H7 (cell line): ENCODE measurements around the gene GPR18. TPM values are rescaled to one million over a fixed set of nuclear protein-coding genes. Genes with fewer than 3 reads are reported as not detected.
A peak's percentile ranks its signal among the peaks of the same experiment; 100 is the strongest.
"Not testable (repeated sequence)": the region's sequence is repeated elsewhere in the genome, so short reads cannot be mapped to it uniquely, and the experiment has no call there.

ENCODE experiments used
- DNase-seq: peaks from one replicate; pipeline ENCODE4 v3.0.0; 2012
- H3K27me3 ChIP-seq: 2 replicates; pipeline ENCODE4 v1.6.0; 2011; ENCODE audit warnings: mild to moderate bottlenecking, low read length; ENCODE audit not compliant: control insufficient read depth, insufficient read depth
- H3K36me3 ChIP-seq: replicated peaks from 2 replicates; pipeline ENCODE4 v1.5.1; 2011; ENCODE audit warnings: low read length; ENCODE audit not compliant: control insufficient read depth, insufficient read depth
- H3K4me3 ChIP-seq: 2 replicates; pipeline ENCODE4 v1.5.1; 2011; ENCODE audit warnings: low read depth, mild to moderate bottlenecking, control low read depth, low read length, moderate library complexity; ENCODE audit not compliant: insufficient read depth
- total RNA-seq: library from RNA; depleted of rRNA; stranded (reverse); fragments of >200 nt; shearing (Covaris generic); gene quantifications from 2 replicates; pipeline ENCODE4 v1.2.3, GENCODE V29; 2014

Gene GPR18
- total RNA-seq, 1 experiment from 2014 or later: 0.10 TPM

GRCh38 chr13:99221567-99222239 is 36.5 kb downstream of the GPR18 start:
- no peaks in the 10 kb centered on the region for H3K27me3 ChIP-seq
- H3K36me3 ChIP-seq: no peaks in the 10 kb centered on the region
- no peak overlapping the region for H3K4me3 ChIP-seq
- DNase-seq: no peak

DNA sequence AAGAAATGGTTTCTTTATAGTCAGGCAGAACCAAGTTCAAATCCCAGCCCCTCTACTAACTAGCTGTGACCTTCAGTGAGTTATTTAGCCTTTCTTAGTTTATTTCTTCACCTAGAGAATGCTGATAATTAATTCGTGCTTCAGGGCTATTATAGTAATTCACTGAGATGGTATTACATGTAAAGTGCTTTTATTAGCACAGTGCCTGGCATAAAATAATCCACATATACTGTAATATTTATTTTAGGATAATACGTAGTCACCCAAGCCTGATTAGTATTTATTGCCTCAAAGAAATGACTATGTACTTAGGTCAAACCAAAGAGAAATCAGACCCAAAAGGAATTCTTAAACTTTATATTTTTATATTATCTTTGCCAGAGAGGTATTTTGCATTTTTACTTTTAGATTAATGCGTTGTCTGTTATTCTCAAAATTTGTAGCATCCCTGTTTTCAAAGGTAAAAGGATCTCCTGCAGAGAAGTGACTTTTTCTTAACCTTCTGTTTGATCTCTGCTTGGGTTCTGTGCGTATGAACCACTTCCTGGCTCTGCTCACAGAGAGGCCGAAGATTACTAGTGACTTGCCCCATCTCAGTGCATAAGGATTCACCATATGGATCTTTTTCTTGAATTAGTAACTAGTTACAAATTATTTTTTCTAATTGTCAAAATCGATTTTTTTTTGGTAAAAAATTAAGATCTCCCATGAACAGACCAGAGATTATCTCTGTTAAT is 37.8 kb downstream of the GPR18 start:
- H3K27me3 ChIP-seq: no peaks in the 10 kb centered on the region
- no peak overlapping the region for H3K4me3 ChIP-seq
- H3K36me3 ChIP-seq: no peaks in the 10 kb centered on the region
- no peak for DNase-seq

DNA sequence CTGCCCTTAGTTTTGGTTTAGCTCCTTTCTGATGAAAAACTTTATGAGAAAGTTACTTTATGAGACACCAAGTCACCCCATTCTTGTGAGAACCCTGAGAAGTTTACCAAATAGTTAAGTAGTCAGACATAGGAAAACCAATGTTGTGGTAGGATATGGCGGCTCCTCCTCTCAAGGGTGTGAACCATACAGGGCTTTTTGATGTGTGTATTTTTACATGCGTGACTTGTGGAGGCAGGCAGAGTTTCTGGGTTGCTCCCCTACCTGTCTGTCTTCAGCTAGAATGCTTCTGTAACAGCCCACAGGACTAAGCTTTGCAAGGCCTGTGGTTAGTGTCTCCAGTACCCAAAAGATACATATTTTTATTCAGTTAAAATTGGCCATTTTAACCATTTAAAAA is 39.2 kb downstream of the GPR18 start:
- no peak for DNase-seq
- H3K36me3 ChIP-seq: no peaks in the 10 kb centered on the region
- no peaks in the 10 kb centered on the region for H3K27me3 ChIP-seq
- no peak overlapping the region for H3K4me3 ChIP-seq

DNA sequence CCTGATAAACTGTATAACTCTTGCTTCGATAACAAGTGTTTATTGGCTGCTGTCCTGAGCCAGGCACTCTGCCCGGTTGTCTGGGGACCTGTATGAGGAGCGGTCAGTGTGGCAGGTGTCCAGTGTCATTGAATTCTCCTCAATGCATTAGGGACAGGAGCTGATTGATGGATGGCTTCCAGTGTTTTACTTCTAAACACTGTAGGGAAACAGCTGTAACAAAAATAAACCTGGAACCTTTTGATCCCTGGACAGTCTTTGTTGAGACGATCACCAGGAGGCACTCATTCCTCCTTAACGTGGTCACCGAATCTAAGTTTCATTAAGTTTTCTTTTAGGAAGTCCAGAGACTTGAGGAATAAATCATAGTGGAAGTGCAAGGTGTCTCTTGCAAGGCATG is 39.6 kb downstream of the GPR18 start:
- Histone ChIP-seq H3K4me3 (no peak overlapping the region), H3K36me3 (no peaks in the 10 kb centered on the region), H3K27me3 (no peaks in the 10 kb centered on the region)
- no peak for DNase-seq

- DNase-seq: no peak
- Histone ChIP-seq H3K4me3 (no peak overlapping the region), H3K27me3 (no peaks in the 10 kb centered on the region), H3K36me3 (no peaks in the 10 kb centered on the region)
Observed at GRCh38 chr13:99218126-99218525, 40.1 kb downstream of the GPR18 start.

- Histone ChIP-seq H3K27me3 (no peaks in the 10 kb centered on the region), H3K36me3 (no peaks in the 10 kb centered on the region), H3K4me3 (no peak overlapping the region)
- DNase-seq: no peak
Observed at GRCh38 chr13:99217461-99218110, 40.6 kb downstream of the GPR18 start.

DNA sequence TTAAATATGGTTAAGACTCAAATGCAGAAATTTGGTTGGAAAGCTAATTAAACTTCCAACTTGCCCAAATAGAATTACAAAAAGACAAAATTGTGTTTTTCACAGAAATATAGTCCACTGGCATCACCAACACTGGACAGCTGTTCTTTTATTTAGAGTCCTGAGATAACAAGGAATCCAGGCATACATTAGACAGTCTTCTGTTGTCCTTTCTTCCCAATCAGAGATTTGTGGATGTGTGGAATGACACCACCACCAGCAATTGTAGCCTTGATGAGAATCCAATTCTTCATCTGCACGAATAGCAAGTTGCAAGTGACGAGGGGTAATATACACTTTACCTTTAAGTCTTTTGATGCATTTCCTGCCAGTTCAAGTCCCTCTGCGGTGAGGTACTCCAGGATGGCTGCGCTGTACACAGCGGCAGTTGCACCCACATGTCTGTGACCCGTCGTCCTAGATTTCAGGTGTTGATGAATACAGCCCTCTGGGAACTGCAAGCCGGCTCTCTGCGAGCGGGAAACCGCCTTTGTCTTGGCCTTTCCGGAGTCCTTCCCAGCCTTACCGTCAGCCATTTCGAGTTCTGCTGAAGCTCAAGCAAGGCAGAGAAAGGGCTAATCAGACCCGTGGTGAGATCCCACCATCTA is 42.9 kb downstream of the GPR18 start:
- Histone ChIP-seq H3K27me3 (no peaks in the 10 kb centered on the region), H3K36me3 (no peaks in the 10 kb centered on the region), H3K4me3 (no peak overlapping the region)
- no peak for DNase-seq

DNA sequence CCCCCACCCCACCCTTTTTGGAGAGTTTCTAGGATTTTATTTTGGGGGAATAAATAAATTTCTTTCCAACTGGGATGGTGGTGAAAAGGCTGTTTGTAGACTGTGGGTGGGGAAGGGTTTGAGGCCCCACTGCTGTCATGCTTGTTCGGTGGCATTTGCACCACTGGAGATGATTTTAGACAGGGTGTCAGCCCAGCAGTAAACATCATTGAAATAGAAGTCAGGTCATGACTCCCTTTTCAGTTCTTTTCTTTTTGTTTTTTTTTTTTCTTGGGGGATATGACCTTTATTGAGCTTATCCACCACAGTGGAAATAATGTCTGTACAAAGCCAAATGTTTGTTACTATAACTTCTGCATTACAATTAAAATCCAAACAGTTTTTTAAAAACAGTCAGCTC is 43.4 kb downstream of the GPR18 start:
- H3K36me3 ChIP-seq: no peaks in the 10 kb centered on the region
- no peak overlapping the region for H3K4me3 ChIP-seq
- DNase-seq: no peak
- no peaks in the 10 kb centered on the region for H3K27me3 ChIP-seq

DNA sequence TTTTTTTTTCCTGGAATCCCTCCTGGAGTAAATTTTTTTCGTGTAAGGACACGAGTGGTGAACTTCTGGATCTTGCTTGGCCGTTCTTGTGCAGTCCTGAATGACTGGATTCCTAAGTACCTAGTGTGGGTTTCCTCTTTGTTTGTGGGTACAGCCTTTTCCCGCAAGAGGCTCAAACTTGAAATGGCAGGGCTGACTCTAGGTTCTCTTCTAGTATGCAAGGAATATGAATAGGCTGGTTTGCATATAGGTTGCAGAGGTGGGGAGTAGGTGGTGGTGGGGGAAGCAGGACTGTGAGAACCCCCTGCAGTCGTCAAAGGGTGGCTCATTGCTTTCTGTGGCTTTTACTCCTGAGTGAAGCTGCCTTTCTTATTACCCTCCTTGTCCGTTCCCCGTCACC is 43.9 kb downstream of the GPR18 start:
- Histone ChIP-seq H3K27me3 (no peaks in the 10 kb centered on the region), H3K36me3 (no peaks in the 10 kb centered on the region), H3K4me3 (no peak overlapping the region)
- peak; percentile 38 for DNase-seq

GRCh38 chr13:99211421-99212035 is 46.7 kb downstream of the GPR18 start:
- H3K27me3 ChIP-seq: no peaks in the 10 kb centered on the region
- H3K4me3 ChIP-seq: no peak overlapping the region
- no peak for DNase-seq
- H3K36me3 ChIP-seq: peaks cover 1% of the 10 kb centered on the region; the same call in 1 of the 2 replicates

DNA sequence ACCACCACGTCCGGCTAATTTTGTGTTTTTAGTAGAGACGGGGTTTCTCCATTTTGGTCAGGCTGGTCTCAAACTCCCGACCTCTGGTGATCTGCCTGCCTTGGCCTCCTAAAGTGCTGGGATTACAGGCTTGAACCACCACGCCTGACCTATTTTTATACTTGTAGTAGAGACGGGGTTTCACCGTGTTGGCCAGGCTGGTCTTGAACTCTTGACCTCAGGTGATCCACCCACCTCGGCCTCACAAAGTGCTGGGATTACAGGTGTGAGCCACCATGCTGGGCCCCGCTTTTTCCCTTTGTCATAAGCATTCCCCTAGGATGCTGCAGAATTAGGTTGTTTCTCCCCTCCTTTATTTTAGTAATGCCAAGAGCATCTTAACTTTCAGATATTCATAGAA is 47.6 kb downstream of the GPR18 start:
- not testable (repeated sequence) for H3K36me3 ChIP-seq, H3K4me3 ChIP-seq, H3K27me3 ChIP-seq, DNase-seq

DNA sequence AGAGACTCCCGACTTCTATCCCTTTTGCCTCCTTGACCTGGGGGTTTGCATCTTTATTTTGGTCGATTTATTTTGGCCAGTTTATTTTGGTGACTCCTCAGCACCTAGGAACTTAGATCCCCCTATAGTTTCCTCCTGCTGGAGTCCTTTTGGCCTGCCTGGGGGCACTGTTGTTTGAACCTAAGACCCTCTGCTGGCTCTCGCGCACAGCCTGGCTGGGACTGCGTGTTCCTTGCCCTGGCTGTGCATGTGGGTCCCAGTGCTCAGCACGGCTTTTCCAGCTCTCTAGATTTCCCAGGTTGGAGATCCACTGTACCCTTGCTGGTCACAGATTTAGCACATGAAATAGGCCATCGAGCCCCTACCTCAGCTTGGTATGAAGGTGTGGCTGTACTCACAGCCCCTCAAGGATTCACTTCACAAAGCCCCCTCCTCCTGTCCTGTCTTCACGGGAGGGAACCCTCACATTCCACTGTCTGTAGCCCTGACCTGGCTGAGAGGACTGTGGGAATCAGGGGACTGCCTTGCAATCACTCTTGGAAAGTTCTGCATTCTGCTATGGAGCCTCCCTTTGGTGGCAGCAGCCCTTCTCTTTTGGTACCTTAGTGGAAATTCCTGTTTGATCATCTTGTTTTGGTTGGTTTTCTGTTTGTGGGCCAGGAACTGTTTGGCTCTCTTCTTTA is 49.2 kb downstream of the GPR18 start:
- no peaks in the 10 kb centered on the region for H3K27me3 ChIP-seq
- no peak overlapping the region for H3K4me3 ChIP-seq
- DNase-seq: no peak
- peaks cover 5% of the 10 kb centered on the region; the same call in 1 of the 2 replicates for H3K36me3 ChIP-seq

- Histone ChIP-seq H3K36me3 (peaks cover 7% of the 10 kb centered on the region; the same call in 1 of the 2 replicates), H3K27me3 (no peaks in the 10 kb centered on the region), H3K4me3 (no peak overlapping the region)
- no peak for DNase-seq
Observed at GRCh38 chr13:99208185-99208584, 50.0 kb downstream of the GPR18 start.

DNA sequence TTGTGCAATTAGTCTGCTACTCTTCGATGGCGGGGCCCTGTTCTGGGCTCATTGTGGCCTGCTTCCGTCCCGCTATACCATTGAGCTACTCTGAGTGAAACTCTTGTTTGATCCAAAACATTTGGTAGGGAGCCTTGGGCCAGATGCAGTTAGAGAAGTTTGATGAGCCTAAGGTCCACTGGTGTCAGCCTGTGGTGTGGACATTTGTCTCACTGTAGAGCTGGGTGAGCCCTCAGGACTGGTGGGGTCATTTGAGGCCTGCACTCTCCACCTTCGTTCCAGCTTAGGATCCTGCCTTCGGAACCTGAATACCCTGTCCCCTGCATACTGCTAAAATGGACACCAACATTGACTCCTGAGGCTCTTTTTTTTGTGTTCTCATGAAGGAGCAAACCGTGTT is 50.7 kb downstream of the GPR18 start:
- peaks cover 7% of the 10 kb centered on the region; the same call in 1 of the 2 replicates for H3K36me3 ChIP-seq
- H3K27me3 ChIP-seq: no peaks in the 10 kb centered on the region
- DNase-seq: no peak
- H3K4me3 ChIP-seq: no peak overlapping the region
